Stimulated activated CD4-positive, alpha-beta T cell treated with anti-CD3 and anti-CD28 coated beads, TNF-alpha, amount 100 ng/mL, for 24 hours (primary cell): ENCODE measurements around the gene IGF2.

ENCODE experiments used
- DNase-seq, 3 experiments: peaks; one replicate each; pipeline ENCODE4 v3.0.0-alpha.2; 2020; ENCODE audit warnings: low read depth in 3 of 3

The IGF2 gene

DNA sequence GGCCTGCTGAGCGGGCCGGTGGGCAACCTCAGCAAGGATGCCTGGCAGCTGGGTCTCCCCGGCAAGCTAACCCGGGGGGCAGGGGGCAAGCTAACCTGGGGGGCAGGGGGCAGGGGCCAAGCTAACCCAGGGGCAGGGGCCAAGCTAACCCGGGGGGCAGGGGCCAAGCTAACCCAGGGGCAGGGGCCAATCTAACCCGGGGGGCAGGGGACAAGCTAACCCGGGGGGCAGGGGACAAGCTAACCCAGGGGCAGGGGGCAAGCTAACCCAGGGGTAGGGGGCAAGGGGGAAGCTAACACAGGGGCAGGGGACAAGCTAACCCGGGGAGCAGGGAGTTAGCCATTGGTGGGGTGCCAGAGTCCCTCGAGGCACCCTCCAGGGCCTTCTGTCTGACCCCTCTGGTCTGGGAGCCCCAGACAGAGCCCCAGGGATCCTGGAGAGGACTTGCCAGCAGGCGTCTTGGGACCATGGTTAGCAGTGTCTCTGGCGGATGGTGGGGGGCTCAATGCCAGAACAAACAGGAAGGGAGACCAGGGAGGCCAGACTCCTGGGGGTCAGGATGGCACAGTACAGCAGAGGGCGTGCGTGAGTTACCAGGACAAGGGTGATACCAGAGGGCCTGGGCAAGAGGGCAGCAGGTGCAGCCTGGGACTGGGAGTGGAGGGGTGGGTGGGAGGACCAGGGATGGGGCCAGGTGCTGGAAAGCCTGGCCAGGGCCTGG is 16.1 kb downstream of the IGF2 start:
- no peak for DNase-seq

DNA sequence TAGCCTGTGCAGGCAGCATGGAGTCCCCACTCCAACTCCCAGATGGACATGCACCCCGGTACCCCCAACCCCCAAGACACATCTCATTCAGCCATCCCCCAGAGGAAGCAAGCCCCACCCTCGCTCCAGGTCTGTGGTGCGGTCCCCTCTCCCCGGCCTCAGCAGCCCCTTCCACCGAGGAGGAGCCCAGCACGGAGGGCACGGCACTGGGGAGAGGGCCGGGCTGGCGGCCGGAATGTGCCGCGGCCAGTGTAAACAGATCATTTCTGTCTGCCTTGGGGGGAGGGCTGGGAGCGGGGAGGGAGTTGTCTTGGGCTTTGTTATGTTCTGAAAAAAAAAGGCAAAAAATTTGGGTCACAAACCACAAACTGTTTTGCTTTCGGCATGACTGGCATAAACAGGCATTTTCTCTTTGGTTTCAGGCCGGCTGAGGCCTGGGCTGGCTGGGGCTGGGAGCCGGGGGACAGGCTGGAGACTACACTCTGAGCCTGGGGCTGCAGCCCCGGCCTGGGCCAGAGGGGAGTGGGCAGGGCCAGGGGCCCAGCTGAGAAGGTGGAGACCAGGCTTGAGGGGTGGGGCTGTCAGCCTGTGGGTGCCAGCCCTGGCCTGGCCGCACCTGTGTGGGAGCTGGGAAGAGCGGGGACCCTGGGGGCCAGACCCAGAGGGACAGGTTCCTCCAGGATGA is 16.8 kb downstream of the IGF2 start:
- DNase-seq, result no peak

DNA sequence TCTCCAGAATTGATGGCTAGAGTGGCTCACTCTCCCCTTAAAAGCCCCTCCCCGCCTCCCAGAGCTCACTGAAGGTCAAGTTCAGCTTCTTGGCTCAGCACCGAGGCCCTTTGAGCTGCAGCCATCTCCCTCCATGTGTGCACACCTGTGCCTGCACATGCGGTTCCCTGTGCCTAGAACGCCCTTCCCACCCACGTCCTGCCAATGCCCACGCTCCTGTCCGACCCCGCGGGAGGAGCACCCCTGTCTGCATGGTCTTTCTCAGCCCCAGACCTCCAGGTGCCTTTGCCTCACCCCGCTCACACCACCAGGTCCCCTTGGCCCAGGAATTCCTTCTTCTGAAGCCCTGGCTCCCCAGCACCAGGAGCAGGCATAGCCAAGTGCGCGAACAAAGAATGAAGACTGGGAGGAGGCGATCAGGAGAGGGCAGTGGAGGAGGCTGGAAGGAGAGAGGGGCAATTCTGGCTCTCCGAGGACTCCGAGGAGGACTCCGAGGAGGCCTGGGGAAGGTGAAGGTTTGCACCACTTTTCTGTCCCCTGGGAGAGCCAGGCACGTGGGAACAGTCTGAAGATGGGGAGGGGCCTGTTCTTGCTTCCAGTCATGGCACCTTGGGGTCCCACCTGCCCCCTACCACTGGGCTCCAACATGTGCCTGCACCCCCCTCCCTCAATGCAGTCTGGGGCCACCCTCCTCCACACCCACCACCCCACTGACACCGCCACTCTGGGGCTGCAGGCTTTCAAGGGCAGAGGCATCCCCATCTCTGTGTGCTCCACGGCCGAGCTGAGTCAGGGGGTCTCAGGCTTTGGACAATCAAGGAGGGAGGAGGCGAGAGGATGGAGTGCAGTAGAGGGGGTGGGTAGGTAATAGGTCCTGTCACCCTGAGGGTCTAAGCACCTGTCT is 17.7 kb downstream of the IGF2 start:
- no peak for DNase-seq

DNA sequence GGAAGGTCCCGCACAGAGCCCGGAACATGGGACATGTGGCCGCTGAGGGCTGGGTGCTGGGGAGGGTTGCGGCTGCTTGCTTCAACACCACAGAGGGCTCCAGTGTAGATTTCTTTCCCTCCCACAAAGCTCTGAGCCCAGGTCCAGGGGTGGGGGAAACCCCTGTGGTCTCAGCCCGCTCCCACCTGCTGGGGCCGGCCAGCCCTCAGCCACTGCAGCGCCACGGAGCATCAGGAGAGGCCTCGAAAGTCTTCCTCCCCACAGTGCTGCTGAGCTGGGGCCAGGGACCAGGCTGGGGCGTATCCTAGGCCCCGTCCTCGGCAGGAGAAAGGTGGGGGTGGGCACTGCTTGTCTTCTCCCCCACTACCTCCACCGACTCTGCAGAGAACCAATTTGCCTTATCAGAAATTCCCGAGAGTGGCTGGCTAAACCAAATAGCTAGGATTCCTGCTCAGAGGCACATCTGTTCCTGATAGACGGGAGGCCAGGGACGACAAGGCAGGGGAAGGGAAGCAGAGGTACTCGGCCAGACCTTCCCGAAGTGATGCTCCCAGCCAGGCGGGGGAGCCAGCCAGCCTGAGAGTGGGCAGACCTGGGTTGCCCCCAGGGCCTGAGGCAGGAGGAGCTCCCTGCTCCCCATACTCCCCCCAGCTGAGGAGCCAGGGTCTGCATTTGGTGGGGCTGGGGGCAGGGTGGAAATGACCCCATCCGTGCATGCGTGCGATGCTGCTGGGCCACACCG is 18.7 kb downstream of the IGF2 start:
- no peak for DNase-seq

DNA sequence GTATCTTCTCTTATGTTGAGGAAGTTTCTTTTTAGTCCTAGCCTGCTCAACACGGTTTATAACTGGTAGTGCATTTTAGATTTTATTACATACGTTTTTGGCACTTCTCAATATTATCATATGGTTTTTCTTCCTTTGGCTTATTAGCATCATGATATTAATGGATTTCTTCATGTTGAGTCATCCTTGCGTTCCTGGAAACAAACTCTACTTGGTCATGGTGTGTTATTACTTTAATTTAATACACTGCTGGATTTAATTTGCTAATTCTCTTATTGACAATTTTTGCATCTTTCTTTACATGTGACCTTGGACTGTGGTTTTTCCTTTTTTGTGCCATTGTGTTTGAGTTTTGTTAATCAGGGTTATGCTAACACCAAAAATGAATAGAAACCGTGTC is 20.5 kb downstream of the IGF2 start:
- DNase-seq, result no peak

DNA sequence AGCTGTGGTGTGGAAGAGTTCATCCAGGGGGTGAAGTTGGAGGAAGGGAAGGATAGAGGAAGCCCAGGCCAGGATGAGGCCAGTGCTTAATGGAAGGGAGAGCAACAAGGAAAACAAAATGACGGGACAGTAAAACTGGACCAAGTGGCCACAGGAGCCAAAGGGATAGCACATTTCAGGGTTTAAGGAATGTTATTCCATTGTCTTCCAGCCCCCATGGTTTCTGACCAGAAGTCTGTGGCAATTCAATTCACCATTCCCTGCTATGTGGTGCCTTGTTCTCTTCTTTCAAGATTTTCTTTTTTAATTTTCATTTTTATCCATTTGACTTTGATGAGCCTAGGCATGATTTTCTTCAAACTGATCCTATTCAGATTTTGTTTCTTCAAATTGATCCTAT is 22.5 kb downstream of the IGF2 start:
- no peak for DNase-seq

DNA sequence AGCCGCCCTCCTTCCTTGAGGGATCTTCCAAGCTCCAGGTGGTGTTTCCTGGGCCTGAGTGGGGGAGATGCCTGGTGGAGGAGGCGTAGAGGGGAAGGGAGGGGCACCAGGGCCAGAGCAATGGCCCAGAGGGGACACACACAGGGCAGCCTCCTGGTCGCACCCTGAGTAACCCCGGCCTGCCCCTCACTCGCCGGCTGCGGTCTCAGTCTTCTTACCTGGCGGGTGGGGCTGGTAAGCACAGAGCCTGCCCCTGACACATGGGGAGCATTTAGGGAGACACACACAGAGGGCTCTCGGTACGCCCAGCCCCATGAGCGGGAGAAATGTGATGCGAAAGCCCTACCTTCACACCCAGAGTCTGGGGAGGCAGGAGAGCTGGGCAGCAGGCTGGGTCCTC is 23.9 kb downstream of the IGF2 start:
- no peak for DNase-seq

DNA sequence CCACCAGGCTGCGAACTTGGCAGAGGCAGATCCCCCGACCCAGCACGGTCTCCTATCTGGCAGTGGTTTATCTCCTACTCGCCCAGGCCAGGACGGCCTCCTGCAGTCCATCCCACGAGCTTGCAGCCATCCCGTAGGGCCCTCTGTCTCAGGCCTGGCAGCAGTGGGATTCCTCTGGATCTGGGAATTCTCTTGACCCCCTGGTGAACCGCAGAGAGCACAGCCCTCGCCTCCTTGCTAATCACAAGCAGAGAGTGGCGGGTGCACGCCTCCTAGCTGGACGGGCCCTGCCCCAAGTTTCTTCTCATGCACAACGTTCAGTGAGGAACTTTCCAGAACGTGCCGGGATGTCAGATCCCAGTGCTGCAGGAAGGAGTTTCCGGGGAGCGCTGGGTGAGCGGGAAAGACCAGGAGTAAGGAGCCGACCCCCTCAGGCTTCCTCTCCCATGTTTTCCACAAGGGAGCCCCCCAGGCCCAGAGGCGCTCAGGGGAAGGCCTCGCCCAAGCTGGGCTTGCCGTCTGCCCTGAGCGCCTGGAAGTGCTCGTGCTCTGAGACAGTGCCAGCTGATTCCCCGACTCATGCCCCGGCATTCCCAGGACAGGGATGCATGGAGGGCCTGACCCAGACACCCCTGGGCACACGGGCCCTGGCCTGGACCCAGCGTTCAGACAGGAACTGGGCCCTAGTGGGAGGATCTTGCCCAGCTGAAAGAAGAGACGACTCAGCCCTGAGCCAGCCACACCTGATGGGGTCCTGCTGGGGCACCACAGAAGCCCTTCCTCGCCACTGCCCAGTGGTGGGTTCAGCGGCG is 24.6 kb downstream of the IGF2 start:
- DNase-seq, result no peak

DNA sequence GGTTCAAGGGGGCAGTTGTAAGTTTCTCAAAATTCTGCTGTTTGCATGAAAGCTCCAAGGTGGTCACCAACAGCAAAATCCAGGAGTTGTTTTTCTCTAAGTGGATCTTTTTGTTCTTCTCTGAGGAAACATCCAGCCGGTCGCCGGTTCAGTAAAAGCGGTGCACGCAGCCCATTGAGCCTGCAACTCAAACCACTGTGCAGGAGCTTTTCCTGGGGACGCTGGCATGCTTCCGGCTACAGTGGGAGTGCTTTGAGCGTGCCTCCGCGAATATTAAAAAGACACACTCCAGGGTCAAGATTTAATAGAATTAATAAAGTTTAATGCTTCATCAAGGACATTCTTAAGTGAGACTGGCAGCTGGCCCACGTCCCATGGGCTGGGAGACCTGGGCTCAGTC is 25.4 kb downstream of the IGF2 start:
- no peak for DNase-seq

DNA sequence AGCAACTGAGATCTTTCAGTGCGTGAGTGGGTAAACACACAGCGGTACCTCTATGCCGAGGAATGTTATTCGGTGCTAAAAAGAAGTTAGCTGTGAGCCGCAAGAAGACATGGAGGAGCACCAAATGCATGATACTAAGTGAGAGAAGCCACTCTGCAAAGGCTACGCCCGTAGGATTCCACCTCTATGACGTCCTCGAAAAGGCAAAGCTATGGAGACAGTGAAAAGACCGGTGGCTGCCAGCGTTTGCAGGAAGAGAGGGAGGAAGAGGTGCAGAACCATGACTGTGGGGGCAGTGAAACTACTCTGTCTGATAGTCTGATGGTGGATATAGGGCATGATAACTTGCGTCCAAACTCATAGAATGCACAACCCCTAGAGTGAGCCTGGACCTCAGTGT is 28.7 kb downstream of the IGF2 start:
- DNase-seq, result no peak

DNA sequence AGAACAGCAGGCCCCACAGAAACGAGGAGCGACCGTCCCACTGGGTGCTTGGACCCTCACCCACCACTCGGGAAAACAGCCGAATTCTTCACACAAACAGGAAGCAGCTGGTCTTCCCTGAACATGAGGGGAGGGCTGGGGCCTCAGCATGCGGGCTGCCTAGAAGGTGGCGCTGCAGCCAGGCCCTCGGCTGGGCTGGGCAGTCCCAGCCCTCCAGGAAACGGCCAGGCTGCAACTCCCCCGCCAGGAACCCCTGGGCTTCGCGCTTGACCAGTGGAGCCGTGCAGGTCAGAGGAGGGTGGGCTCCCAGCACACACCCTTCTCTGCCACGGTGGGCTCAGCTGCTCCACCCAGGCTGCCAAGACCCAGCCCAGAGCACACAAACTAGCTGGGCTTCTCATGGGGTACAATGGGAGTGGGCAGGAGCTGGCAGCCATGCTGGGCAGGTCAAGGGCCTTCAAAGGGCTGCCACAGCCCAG is 29.6 kb downstream of the IGF2 start:
- no peak for DNase-seq

DNA sequence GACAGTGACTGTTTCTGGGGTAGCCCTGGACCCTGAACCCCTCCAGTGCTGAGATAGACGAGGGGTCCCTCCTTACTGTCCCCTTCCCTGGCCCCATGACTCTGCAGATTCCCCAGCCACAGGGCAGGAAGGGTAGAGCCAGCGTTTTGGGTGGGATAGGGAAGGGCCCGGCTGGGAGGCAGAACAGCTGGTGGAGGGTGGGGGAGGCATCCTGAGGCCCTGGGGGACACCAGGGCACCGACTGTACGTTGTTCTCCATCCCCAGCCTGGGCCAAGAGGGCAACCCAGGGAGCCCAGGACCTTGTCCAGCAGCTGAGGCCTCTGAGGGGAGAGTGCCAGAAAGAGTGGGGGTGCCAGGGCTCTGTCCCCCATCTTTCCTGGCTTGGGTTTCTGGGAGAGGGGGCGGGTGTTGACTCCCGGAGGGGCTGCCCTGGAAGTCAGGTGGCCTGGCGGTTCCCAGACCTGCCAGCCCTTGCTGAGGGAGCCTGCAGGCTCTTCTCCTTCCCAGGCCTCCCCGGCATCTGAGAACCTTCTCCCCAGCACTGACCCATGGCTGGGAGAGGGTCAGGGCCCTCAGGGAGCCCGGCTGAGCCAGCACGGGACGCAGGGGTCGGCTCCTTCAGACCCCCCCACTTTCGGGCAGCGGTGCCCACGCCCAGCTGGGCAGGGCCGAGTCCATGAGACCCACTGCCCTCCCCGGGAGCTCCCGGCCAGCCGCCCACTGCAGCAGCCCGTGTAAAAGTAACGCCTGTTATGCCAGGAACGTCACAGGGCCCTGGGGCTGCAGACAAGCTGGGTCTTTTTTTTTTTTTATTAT is 30.3 kb downstream of the IGF2 start:
- no peak for DNase-seq

DNA sequence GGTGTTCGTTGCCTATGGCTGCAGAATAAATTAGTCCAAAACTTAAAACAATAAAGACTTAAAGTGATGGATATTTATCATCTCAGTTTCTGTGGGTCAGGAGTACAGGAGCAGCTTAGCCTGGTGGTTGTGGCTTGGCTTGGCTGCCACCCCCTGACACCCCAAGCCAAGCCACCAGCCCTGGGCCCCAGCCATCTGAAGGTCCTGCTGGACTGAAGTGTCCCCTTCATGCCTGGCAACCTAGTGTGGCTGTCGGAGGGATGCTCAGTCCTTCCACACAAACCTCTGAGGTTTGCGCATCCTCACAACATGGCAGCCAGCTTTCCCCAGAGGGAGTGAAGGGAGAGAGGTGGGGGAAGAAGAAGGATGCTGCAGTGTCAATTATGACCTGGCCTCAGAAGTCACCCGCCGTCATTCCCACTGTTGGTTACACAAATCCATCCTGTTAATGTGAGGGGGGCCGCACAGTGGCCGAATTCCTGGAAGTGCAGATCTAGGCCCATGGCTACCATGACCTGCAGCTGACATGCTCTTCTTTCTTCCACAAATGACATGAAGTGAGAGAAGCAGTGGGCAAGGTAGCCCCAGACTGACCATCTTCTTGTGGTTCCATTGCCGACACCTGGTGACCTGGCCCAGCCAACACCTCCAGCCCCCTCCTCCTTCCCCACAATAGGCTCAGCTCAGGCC is 31.1 kb downstream of the IGF2 start:
- no peak for DNase-seq

DNA sequence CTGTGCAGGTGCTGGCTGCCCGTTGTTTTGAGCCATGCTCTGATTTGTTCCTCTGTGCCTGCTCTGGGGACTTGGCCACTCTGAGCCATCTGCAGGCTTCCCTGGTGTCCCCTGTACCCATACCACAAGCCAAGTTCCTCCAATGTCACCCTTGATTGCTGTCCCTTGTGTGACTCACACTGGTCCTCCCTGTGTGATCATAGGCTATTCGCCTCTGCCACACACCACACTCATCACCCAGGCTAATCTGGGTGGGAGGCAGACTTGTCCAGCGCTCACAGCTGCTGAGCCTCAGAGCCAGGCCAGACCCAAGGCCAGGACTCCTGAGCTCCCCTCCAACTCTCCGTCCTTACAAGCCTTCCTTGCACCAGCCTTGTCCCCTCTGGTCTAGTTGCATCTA is 31.7 kb downstream of the IGF2 start:
- DNase-seq, result no peak

DNA sequence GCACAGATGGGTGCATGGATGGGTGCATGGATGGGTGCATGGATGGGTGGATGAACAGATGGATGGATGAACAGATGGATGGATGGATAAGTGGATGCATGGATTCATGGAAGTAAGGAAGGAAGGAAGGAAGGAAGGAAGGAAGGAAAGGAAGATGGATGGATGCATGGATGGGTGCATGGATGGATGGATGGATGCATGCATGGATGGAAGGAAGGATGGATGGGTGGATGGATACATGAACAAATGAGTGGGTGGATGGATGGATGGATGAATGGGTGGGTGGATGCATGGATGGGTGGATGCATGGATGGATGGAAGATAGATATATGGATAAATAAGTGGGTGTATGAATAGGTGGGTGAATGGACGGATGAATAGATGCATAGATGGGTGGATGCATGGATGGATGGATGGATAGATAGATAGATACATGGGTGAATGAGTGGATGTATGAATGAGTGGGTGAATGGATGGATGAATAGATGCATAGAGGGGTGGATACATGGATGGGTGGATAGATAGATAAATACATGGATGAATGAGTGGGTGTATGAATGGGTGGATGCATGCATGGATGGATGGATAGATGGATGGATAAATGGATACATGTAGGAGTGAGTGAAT is 32.5 kb downstream of the IGF2 start:
- no peak for DNase-seq

DNA sequence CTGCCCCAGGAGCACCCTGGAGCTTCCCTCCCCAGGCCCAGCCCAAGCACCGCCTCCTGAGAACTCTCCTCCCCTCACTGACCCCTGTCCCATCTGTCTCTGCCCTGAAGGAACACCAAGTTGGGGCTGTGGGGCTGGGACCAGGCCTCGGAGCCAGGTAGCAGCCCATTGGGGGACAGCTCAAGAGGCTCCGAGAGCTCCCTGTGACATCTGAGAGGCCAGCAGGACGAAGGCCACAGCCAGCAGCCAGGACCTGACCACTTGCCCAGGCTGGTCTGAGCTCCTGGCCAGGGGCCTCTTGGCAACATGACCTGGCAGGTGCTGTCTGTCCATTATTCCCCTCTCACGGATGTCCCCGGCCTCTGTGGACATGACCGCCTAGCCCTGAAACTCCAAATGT is 33.7 kb downstream of the IGF2 start:
- no peak for DNase-seq

DNA sequence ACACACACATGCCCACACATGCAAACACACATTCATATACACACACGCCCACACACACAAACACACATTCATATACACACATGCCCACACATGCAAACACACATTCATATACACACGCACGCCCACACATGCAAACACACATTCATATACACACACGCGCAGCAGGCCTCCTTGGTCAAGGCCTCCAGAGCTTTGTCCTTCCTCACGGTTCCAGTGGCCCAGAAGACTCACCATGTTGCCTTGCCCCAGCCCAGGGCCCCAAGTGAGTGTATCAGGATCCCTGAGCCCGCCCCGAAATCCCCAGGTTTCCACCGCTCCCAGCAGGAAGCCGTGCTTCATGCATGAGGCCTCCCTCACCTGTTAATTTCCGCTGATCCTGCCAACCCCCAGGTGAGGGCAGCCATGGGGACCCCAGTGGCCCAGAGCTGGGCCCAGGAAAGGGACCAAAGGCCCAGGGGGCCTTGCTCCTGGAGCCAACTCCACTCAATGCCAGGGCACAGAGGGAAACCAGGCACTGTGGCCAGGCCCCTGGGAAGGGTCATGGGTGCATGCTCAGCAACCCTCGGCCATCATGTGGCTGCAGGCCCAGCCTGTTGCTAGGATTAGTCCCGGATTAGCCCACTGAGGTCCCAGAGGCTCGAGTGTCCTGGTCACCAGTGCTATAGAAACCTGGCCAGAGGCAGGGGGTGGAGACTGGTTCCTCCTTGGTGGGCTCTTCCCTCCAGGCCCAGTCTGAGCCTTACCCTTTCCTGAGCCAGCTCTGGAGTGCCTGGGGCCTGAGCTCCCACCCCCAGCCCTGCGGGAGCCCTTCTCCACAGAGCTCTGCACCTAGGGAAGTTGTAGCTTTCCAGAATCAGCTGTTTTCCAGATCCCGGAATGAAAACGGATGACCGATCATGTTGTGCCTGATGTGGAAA is 34.4 kb downstream of the IGF2 start:
- DNase-seq, result no peak
